ENCODE results near the gene CRYM. TPM values are rescaled to one million over a fixed set of nuclear protein-coding genes. Genes with fewer than 3 reads are reported as not detected.
"Not testable (repeated sequence)": the region's sequence is repeated elsewhere in the genome, so short reads cannot be mapped to it uniquely, and the experiment has no call there.

Gene CRYM
- total RNA-seq, 2 experiments from 2014 or later = not detected

- Mint-ChIP-seq H3K36me3 (no peaks in the 10 kb centered on the region), H3K27ac (peak overlapping the region; percentile 8), H3K9me3 (ENCODE audit: low read depth) (no peaks in the 10 kb centered on the region), H3K4me1 (peaks cover 17% of the 10 kb centered on the region), H3K4me3 (peak overlapping the region; percentile 87), H3K27me3 (peaks cover 74% of the 10 kb centered on the region)
- CTCF ChIA-PET = interaction anchor here (0.7 to 2.9 kb wide), 7 partner anchors 19 to 999 kb away, joined by 3 to 16 read pairs (median 3); no protein-coding TSS in a partner anchor
- peak; percentile 65 for DNase-seq
- peak; percentile 79 for ATAC-seq
Observed at GRCh38 chr16:21301168-21301894, 23.2 kb upstream of the CRYM start.

GRCh38 chr16:21300309-21301167 lies 22.4 kb upstream of the CRYM start:
- DNase-seq = peak; percentile 70
- CTCF ChIA-PET = interaction anchor here (0.5 to 2.9 kb wide), 8 partner anchors 19 to 1000 kb away, joined by 3 to 16 read pairs (median 3); no protein-coding TSS in a partner anchor
- H3K27ac Mint-ChIP-seq = peak overlapping the region; percentile 31
- no peaks in the 10 kb centered on the region for H3K36me3 Mint-ChIP-seq
- peaks cover 17% of the 10 kb centered on the region for H3K4me1 Mint-ChIP-seq
- H3K4me3 Mint-ChIP-seq = peak overlapping the region; percentile 87
- peaks cover 69% of the 10 kb centered on the region for H3K27me3 Mint-ChIP-seq
- H3K9me3 Mint-ChIP-seq (ENCODE audit: low read depth) = no peaks in the 10 kb centered on the region
- ATAC-seq = peak; percentile 70

DNA sequence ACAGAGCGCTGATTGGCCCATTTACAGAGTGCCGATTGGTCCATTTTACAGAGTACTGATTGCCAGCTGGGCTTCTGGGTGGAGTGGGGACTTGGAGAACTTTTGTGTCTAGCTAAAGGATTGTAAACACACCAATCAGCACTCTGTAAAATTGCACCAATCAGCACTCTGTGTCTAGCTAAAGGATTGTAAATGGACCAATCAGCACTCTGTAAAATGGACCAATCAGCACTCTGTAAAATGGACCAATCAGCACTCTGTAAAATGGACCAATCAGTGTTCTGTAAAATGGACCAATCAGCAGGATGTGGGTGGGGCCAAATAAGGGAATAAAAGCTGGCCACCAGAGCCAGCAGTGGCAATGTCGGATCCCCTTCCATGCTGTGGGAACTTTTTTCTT lies 11.7 kb upstream of the CRYM start:
- DNase-seq; H3K9me3 Mint-ChIP-seq (ENCODE audit: low read depth); CTCF ChIA-PET; H3K27ac Mint-ChIP-seq; H3K36me3 Mint-ChIP-seq; H3K4me1 Mint-ChIP-seq; ATAC-seq; H3K4me3 Mint-ChIP-seq: not testable (repeated sequence)
- peaks cover 65% of the 10 kb centered on the region for H3K27me3 Mint-ChIP-seq

GRCh38 chr16:21285314-21285713 lies 7.2 kb upstream of the CRYM start:
- Mint-ChIP-seq H3K36me3 (peaks cover 3% of the 10 kb centered on the region), H3K4me3 (no peak overlapping the region), H3K4me1 (peaks cover 5% of the 10 kb centered on the region), H3K9me3 (ENCODE audit: low read depth) (no peaks in the 10 kb centered on the region), H3K27ac (no peak overlapping the region), H3K27me3 (peaks cover 58% of the 10 kb centered on the region)
- DNase-seq (no peak), ATAC-seq (no peak)
- CTCF ChIA-PET = interaction anchor here (0.7 kb wide), 1 partner anchor 225 kb away, joined by 4 read pairs; no protein-coding TSS in a partner anchor

GRCh38 chr16:21284414-21284813 lies 6.3 kb upstream of the CRYM start:
- Mint-ChIP-seq H3K36me3 (peaks cover 3% of the 10 kb centered on the region), H3K4me3 (no peak overlapping the region), H3K9me3 (ENCODE audit: low read depth) (no peaks in the 10 kb centered on the region), H3K27me3 (peaks cover 60% of the 10 kb centered on the region), H3K4me1 (peaks cover 5% of the 10 kb centered on the region), H3K27ac (no peak overlapping the region)
- DNase-seq (no peak), ATAC-seq (no peak)
- CTCF ChIA-PET = no interaction called here

DNA sequence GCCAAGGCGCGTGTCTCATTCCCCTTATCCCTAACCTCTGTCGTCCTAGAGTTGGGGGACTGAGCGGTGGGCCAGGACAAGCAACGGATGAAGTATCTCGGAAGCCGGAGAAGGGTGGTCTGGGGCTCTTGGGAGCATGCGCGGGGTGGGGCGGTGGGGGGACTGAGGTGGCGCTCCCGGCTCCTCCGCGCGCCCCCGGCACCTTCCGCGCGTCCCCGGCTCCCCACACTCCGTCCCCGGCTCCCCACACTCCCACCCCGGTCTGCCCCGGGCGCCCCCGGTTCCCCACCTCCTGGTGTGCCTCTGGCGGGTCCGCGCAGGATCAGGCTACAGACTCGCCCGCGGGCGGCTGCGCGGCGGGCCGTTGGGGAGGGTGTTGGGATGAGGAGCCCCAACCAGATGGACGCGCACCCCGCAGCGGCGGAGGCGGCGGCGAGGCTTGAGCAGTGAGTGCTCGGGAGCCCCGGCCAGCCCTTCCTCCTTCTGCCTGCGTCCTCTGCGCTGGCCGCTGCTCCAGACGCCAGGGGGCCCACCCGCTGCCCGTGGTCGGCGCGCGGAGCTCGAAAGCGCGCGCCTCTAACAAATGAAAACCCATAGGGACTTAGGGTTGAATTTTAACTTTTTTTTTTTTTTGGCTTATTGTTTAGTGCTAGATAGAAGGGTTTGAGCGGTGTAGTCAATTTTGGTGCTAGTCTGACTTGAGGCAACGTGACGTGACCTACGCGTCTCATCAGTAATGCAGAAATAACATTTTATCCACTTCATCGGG lies 5.6 kb upstream of the CRYM start:
- ATAC-seq (no peak), DNase-seq (no peak)
- peaks cover 3% of the 10 kb centered on the region for H3K36me3 Mint-ChIP-seq

DNA sequence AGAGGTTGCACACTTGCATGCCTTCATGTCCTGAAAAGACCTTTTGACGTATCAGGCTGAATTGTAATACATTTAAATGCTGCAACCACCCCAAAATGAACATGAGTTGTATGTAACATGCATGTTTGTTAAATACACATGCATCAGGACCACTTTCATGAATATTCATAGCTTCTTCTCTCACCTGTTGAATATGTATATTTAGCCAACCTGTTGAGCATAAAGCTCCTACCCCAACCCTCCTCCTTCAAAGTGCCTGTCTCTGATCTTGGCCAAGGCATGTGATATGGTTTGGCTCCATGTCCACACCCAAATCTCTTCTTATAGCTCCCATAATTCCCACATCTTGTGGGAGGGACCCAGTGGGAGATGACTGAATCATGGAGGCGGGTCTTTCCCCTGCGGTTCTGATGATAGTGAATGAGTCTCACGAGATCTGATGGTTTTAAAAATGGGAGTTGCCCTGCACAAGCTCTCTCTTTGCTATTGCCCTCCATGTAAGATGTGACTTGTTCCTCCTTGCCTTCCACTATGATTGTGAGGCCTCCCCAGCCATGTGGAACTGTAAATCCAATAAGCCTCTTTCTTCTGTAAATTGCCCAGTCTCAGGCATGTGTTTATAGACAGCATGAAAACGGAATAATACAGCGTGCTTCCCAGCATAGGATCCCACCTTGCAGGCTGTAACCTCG lies 3.8 kb upstream of the CRYM start:
- peaks cover 8% of the 10 kb centered on the region for H3K4me1 Mint-ChIP-seq
- CTCF ChIA-PET = interaction anchor here (1.5 kb wide), 1 partner anchor 19 kb away, joined by 3 read pairs; no protein-coding TSS in a partner anchor
- no peak overlapping the region for H3K27ac Mint-ChIP-seq
- ATAC-seq (no peak), DNase-seq (no peak)
- H3K27me3 Mint-ChIP-seq = peaks cover 70% of the 10 kb centered on the region
- H3K9me3 Mint-ChIP-seq (ENCODE audit: low read depth) = no peaks in the 10 kb centered on the region
- H3K4me3 Mint-ChIP-seq = no peak overlapping the region
- peaks cover 3% of the 10 kb centered on the region for H3K36me3 Mint-ChIP-seq

More for the DNA sequence above, 5.6 kb upstream of the CRYM start:
- Mint-ChIP-seq H3K4me1 (peaks cover 5% of the 10 kb centered on the region), H3K4me3 (no peak overlapping the region), H3K27ac (no peak overlapping the region), H3K27me3 (peaks cover 65% of the 10 kb centered on the region), H3K9me3 (ENCODE audit: low read depth) (no peaks in the 10 kb centered on the region)
- CTCF ChIA-PET = no interaction called here

DNA sequence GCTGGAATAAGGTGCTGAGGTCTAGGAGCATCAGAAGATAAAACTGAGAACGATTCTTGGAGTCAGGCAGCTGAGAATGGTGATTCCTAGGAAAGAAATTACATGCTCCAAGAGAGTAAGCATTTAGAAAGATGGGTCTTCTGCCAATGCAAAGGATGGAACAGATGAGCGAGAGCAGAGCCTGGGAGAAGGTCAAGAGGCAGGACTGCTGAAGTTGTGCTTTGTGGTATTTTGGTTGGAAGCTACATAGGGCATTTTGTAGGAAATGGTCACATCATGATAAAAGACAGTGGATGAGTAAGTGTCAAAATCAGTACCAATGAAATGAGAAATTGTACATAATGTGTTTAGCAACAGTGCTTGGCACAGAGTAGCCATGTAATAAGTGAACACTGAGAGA lies 1.4 kb upstream of the CRYM start:
- Mint-ChIP-seq H3K4me1 (peaks cover 8% of the 10 kb centered on the region), H3K4me3 (no peak overlapping the region), H3K27me3 (peaks cover 79% of the 10 kb centered on the region), H3K27ac (no peak overlapping the region), H3K36me3 (peaks cover 3% of the 10 kb centered on the region), H3K9me3 (ENCODE audit: low read depth) (no peaks in the 10 kb centered on the region)
- no peak for DNase-seq
- CTCF ChIA-PET = interaction anchor here (0.9 kb wide), 1 partner anchor 120 kb away, joined by 3 read pairs; no protein-coding TSS in a partner anchor
- ATAC-seq = no peak

GRCh38 chr16:21277045-21277926 lies 804 bp downstream of the CRYM start:
- ATAC-seq (no peak), DNase-seq (no peak)
- H3K36me3 Mint-ChIP-seq = no peaks in the 10 kb centered on the region
- CTCF ChIA-PET = interaction anchor here (1.8 to 2.1 kb wide), 2 partner anchors 12 to 88 kb away, joined by 5 to 8 read pairs; no protein-coding TSS in a partner anchor
- H3K27ac Mint-ChIP-seq = no peak overlapping the region
- no peaks in the 10 kb centered on the region for H3K9me3 Mint-ChIP-seq (ENCODE audit: low read depth)
- H3K27me3 Mint-ChIP-seq = peaks cover 76% of the 10 kb centered on the region
- peaks cover 3% of the 10 kb centered on the region for H3K4me1 Mint-ChIP-seq
- H3K4me3 Mint-ChIP-seq = no peak overlapping the region

- Mint-ChIP-seq H3K36me3 (no peaks in the 10 kb centered on the region), H3K27me3 (peaks cover 75% of the 10 kb centered on the region), H3K4me3 (no peak overlapping the region), H3K4me1 (peaks cover 3% of the 10 kb centered on the region), H3K27ac (no peak overlapping the region), H3K9me3 (ENCODE audit: low read depth) (no peaks in the 10 kb centered on the region)
- DNase-seq = no peak
- ATAC-seq = no peak
- CTCF ChIA-PET = interaction anchor here (1.8 to 2.1 kb wide), 2 partner anchors 11 to 87 kb away, joined by 5 to 8 read pairs; no protein-coding TSS in a partner anchor
Observed at GRCh38 chr16:21276090-21276489, 2.0 kb downstream of the CRYM start.

DNA sequence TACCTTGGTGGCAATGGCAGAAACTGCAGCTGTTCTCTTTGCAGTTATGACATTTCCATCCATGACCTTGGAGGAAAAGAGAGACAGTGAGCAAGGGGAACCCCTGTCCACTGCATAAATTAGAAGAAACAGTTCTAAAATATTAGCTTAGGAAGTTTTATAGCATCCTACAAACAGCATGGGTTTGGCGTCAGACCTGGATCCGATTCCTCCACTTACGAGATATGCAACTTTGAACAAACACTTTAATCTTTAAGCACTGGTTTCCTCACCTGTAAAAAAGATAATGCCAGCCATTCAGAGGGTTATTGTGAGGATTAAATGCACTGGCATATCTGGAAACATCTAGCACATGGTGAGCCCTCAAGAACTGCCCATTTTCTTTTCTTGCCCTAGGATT lies 2.6 kb downstream of the CRYM start:
- no peaks in the 10 kb centered on the region for H3K9me3 Mint-ChIP-seq (ENCODE audit: low read depth)
- H3K36me3 Mint-ChIP-seq = no peaks in the 10 kb centered on the region
- no peak overlapping the region for H3K27ac Mint-ChIP-seq
- peaks cover 3% of the 10 kb centered on the region for H3K4me1 Mint-ChIP-seq
- DNase-seq (no peak), ATAC-seq (no peak)
- peaks cover 79% of the 10 kb centered on the region for H3K27me3 Mint-ChIP-seq
- CTCF ChIA-PET = interaction anchor here (1.8 kb wide), 1 partner anchor 10 kb away, joined by 5 read pairs; no protein-coding TSS in a partner anchor
- no peak overlapping the region for H3K4me3 Mint-ChIP-seq
